DLD1 (cell line): ENCODE data around the gene CLEC4A.
"Not testable (repeated sequence)": the region's sequence is repeated elsewhere in the genome, so short reads cannot be mapped to it uniquely, and the experiment has no call there.

Experiments used
- in situ Hi-C: cut with HindIII; loops from 2 replicates; pipeline ENCODE4 v1.10.0; 2017; ENCODE audit warnings: low sequenced_read_pairs

The CLEC4A gene

GRCh38 chr12:8133636-8134397 lies 10.4 kb downstream of the CLEC4A start:
- in situ Hi-C loops = not testable (repeated sequence)

- in situ Hi-C loops = not testable (repeated sequence)
Observed at GRCh38 chr12:8134398-8134930, 11.0 kb downstream of the CLEC4A start.

GRCh38 chr12:8141647-8142046 lies 18.2 kb downstream of the CLEC4A start:
- in situ Hi-C loops = not testable (repeated sequence)

GRCh38 chr12:8143261-8143660 lies 19.8 kb downstream of the CLEC4A start:
- in situ Hi-C loops = no loop called here

- in situ Hi-C loops = no loop called here
Observed at GRCh38 chr12:8145754-8146441, 22.5 kb downstream of the CLEC4A start.

GRCh38 chr12:8146442-8146771 lies 23.0 kb downstream of the CLEC4A start:
- in situ Hi-C loops = no loop called here

GRCh38 chr12:8154526-8154925 lies 31.1 kb downstream of the CLEC4A start:
- in situ Hi-C loops = no loop called here

GRCh38 chr12:8156416-8156815 lies 33.0 kb downstream of the CLEC4A start:
- in situ Hi-C loops = no loop called here

GRCh38 chr12:8156845-8157244 lies 33.4 kb downstream of the CLEC4A start, which contains the start of gene ZNF705A:
Gene ZNF705A (plus strand): TSS chr12:8157015. CDS start chr12:8172626, 15,611 bp downstream.
- in situ Hi-C loops = no loop called here

- in situ Hi-C loops = no loop called here
Observed at GRCh38 chr12:8157484-8158198, 34.2 kb downstream of the CLEC4A start.

GRCh38 chr12:8172911-8173310 lies 49.5 kb downstream of the CLEC4A start:
- in situ Hi-C loops = not testable (repeated sequence)

GRCh38 chr12:8179989-8180585 lies 56.7 kb downstream of the CLEC4A start:
- in situ Hi-C loops = not testable (repeated sequence)

- in situ Hi-C loops = not testable (repeated sequence)
Observed at GRCh38 chr12:8181271-8181670, 57.9 kb downstream of the CLEC4A start.

- in situ Hi-C loops = not testable (repeated sequence)
Observed at GRCh38 chr12:8182923-8183322, 59.5 kb downstream of the CLEC4A start.

GRCh38 chr12:8183346-8183745 lies 59.9 kb downstream of the CLEC4A start:
- in situ Hi-C loops = not testable (repeated sequence)

- in situ Hi-C loops = not testable (repeated sequence)
Observed at GRCh38 chr12:8184206-8184605, 60.8 kb downstream of the CLEC4A start.

GRCh38 chr12:8188088-8188487 lies 64.7 kb downstream of the CLEC4A start:
- in situ Hi-C loops = not testable (repeated sequence)
